Activated CD4-positive, alpha-beta T cell treated with anti-CD3 and anti-CD28 coated beads for 36 hours (primary cell): ENCODE measurements around the gene ERC2. TPM values are rescaled to one million over a fixed set of nuclear protein-coding genes. Genes with fewer than 3 reads are reported as not detected.
"Not testable (repeated sequence)": the region's sequence is repeated elsewhere in the genome, so short reads cannot be mapped to it uniquely, and the experiment has no call there.

ENCODE experiments used
- ATAC-seq: fragments of 200-7000 bp; cut with Tn5 transposase; one replicate; pipeline ENCODE4 v1.10.0; 2021; ENCODE audit warnings: mild to moderate bottlenecking, moderate library complexity
- CTCF ChIA-PET: fragments of 350-600 bp; sonication (Branson Sonifier 250); formaldehyde crosslinking; loops from one replicate; lab custom pipeline; 2021; ENCODE audit warnings: antibody characterized with exemption; lab: Charles Lee
- POLR2A ChIA-PET: fragments of 350-600 bp; sonication (Branson Sonifier 250); formaldehyde crosslinking; loops from one replicate; lab custom pipeline; 2021; ENCODE audit warnings: antibody characterized with exemption, inconsistent platforms; lab: Charles Lee
- DNase-seq: peaks from one replicate; pipeline ENCODE4 v3.0.0-alpha.2; 2020
- H3K27ac Mint-ChIP-seq: one replicate; pipeline ENCODE4 v1.8.0; 2021; ENCODE audit warnings: mixed read lengths
- H3K27me3 Mint-ChIP-seq: one replicate; pipeline ENCODE4 v1.8.0; 2021; ENCODE audit warnings: mixed read lengths
- H3K36me3 Mint-ChIP-seq: one replicate; pipeline ENCODE4 v1.8.0; 2021; ENCODE audit warnings: low read depth, mixed read lengths
- H3K4me1 Mint-ChIP-seq: one replicate; pipeline ENCODE4 v1.8.0; 2021; ENCODE audit warnings: mixed read lengths
- H3K4me3 Mint-ChIP-seq: one replicate; pipeline ENCODE4 v1.8.0; 2021; ENCODE audit warnings: mild to moderate bottlenecking, moderate library complexity, mixed read lengths
- H3K9me3 Mint-ChIP-seq: one replicate; pipeline ENCODE4 v1.8.0; 2021; ENCODE audit warnings: low read depth, mixed read lengths
- intact Hi-C, 2 experiments: fragments of 100-400 bp; cut with DNase I in 1 of 2; cut with micrococcal nuclease in 1 of 2; formaldehyde crosslinking; loops; one replicate each; pipeline versions ENCODE4 v1.14.2 to v1.15.1; 2022 to 2024; cut with DNase I, micrococcal nuclease
- total RNA-seq, 2 experiments: library from RNA; stranded (reverse); gene quantifications; one replicate each; pipeline ENCODE4 v1.2.3, GENCODE V29; 2021

ERC2 gene
- total RNA-seq, 2 experiments from 2014 or later, result not detected

- DNase-seq (no peak), ATAC-seq (no peak)
- no peaks in the 10 kb centered on the region for H3K4me1 Mint-ChIP-seq
- peaks cover 5% of the 10 kb centered on the region for H3K9me3 Mint-ChIP-seq
- ChIA-PET POLR2A (no interaction called here), CTCF (no interaction called here)
- intact Hi-C loops, result no loop called here
- no peaks in the 10 kb centered on the region for H3K27me3 Mint-ChIP-seq
- no peaks in the 10 kb centered on the region for H3K36me3 Mint-ChIP-seq
- H3K4me3 Mint-ChIP-seq, result no peak overlapping the region
- H3K27ac Mint-ChIP-seq, result no peak overlapping the region
Measured at GRCh38 chr3:55842204-55842603, 626.1 kb downstream of the ERC2 start.

- H3K4me1 Mint-ChIP-seq, H3K27me3 Mint-ChIP-seq, H3K9me3 Mint-ChIP-seq, DNase-seq, H3K36me3 Mint-ChIP-seq, H3K4me3 Mint-ChIP-seq, ATAC-seq, intact Hi-C loops, H3K27ac Mint-ChIP-seq, POLR2A ChIA-PET, CTCF ChIA-PET: not testable (repeated sequence)
Measured at GRCh38 chr3:55831876-55832275, 636.4 kb downstream of the ERC2 start.

GRCh38 chr3:55828712-55829111, 639.6 kb downstream of the ERC2 start:
- intact Hi-C loops, result no loop called here
- ChIA-PET CTCF (interaction anchor here (0.7 kb wide), 1 partner anchor 1861 kb away, joined by 3 read pairs; no protein-coding TSS in a partner anchor), POLR2A (no interaction called here)
- DNase-seq, result no peak
- no peaks in the 10 kb centered on the region for H3K4me1 Mint-ChIP-seq
- ATAC-seq, result no peak
- H3K4me3 Mint-ChIP-seq, result no peak overlapping the region
- H3K27ac Mint-ChIP-seq, result no peak overlapping the region
- no peaks in the 10 kb centered on the region for H3K27me3 Mint-ChIP-seq
- H3K9me3 Mint-ChIP-seq, result no peaks in the 10 kb centered on the region
- H3K36me3 Mint-ChIP-seq, result no peaks in the 10 kb centered on the region

GRCh38 chr3:55827786-55828185, 640.5 kb downstream of the ERC2 start:
- ChIA-PET POLR2A (no interaction called here), CTCF (interaction anchor here (0.5 kb wide), 1 partner anchor 661 kb away, joined by 4 read pairs; no protein-coding TSS in a partner anchor)
- Mint-ChIP-seq H3K4me3 (no peak overlapping the region), H3K27me3 (no peaks in the 10 kb centered on the region), H3K4me1 (no peaks in the 10 kb centered on the region), H3K36me3 (no peaks in the 10 kb centered on the region), H3K9me3 (no peaks in the 10 kb centered on the region), H3K27ac (no peak overlapping the region)
- DNase-seq (no peak), ATAC-seq (no peak)
- intact Hi-C loops, result no loop called here

- intact Hi-C loops, result no loop called here
- ATAC-seq (no peak), DNase-seq (no peak)
- H3K4me3 Mint-ChIP-seq, result no peak overlapping the region
- ChIA-PET CTCF (no interaction called here), POLR2A (no interaction called here)
- no peak overlapping the region for H3K27ac Mint-ChIP-seq
- H3K36me3 Mint-ChIP-seq, result no peaks in the 10 kb centered on the region
- H3K4me1 Mint-ChIP-seq, result no peaks in the 10 kb centered on the region
- H3K27me3 Mint-ChIP-seq, result no peaks in the 10 kb centered on the region
- no peaks in the 10 kb centered on the region for H3K9me3 Mint-ChIP-seq
Measured at GRCh38 chr3:55826731-55827496, 641.4 kb downstream of the ERC2 start.

GRCh38 chr3:55826097-55826496, 642.2 kb downstream of the ERC2 start:
- ChIA-PET CTCF (no interaction called here), POLR2A (no interaction called here)
- H3K4me3 Mint-ChIP-seq, result no peak overlapping the region
- no peaks in the 10 kb centered on the region for H3K9me3 Mint-ChIP-seq
- intact Hi-C loops, result no loop called here
- H3K4me1 Mint-ChIP-seq, result no peaks in the 10 kb centered on the region
- ATAC-seq (no peak), DNase-seq (no peak)
- no peaks in the 10 kb centered on the region for H3K27me3 Mint-ChIP-seq
- no peaks in the 10 kb centered on the region for H3K36me3 Mint-ChIP-seq
- H3K27ac Mint-ChIP-seq, result no peak overlapping the region

- CTCF ChIA-PET, result no interaction called here
Measured at GRCh38 chr3:55824406-55824805, 643.9 kb downstream of the ERC2 start.

GRCh38 chr3:55823829-55824228, 644.4 kb downstream of the ERC2 start:
- no peaks in the 10 kb centered on the region for H3K4me1 Mint-ChIP-seq
- H3K4me3 Mint-ChIP-seq, result no peak overlapping the region
- DNase-seq, result no peak
- H3K36me3 Mint-ChIP-seq, result no peaks in the 10 kb centered on the region
- no peaks in the 10 kb centered on the region for H3K27me3 Mint-ChIP-seq
- H3K27ac Mint-ChIP-seq, result no peak overlapping the region
- no peak for ATAC-seq
- intact Hi-C loops, result no loop called here
- ChIA-PET CTCF (no interaction called here), POLR2A (no interaction called here)
- no peaks in the 10 kb centered on the region for H3K9me3 Mint-ChIP-seq

More at GRCh38 chr3:55824406-55824805, 643.9 kb downstream of the ERC2 start:
- Mint-ChIP-seq H3K4me3 (no peak overlapping the region), H3K27me3 (no peaks in the 10 kb centered on the region), H3K9me3 (no peaks in the 10 kb centered on the region), H3K27ac (no peak overlapping the region), H3K4me1 (no peaks in the 10 kb centered on the region), H3K36me3 (no peaks in the 10 kb centered on the region)
- POLR2A ChIA-PET, result no interaction called here
- intact Hi-C loops, result no loop called here
- no peak for DNase-seq
- no peak for ATAC-seq

GRCh38 chr3:55823001-55823400, 645.3 kb downstream of the ERC2 start:
- DNase-seq (no peak), ATAC-seq (no peak)
- ChIA-PET CTCF (no interaction called here), POLR2A (no interaction called here)
- H3K4me1 Mint-ChIP-seq, result no peaks in the 10 kb centered on the region
- no peak overlapping the region for H3K4me3 Mint-ChIP-seq
- no peak overlapping the region for H3K27ac Mint-ChIP-seq
- no peaks in the 10 kb centered on the region for H3K9me3 Mint-ChIP-seq
- H3K27me3 Mint-ChIP-seq, result no peaks in the 10 kb centered on the region
- intact Hi-C loops, result no loop called here
- H3K36me3 Mint-ChIP-seq, result no peaks in the 10 kb centered on the region

- Mint-ChIP-seq H3K27ac (no peak overlapping the region), H3K4me3 (no peak overlapping the region), H3K36me3 (no peaks in the 10 kb centered on the region), H3K9me3 (no peaks in the 10 kb centered on the region), H3K27me3 (no peaks in the 10 kb centered on the region), H3K4me1 (no peaks in the 10 kb centered on the region)
- CTCF ChIA-PET, result no interaction called here
- intact Hi-C loops, result no loop called here
- POLR2A ChIA-PET, result no interaction called here
- DNase-seq (no peak), ATAC-seq (no peak)
Measured at GRCh38 chr3:55819005-55819404, 649.3 kb downstream of the ERC2 start.

GRCh38 chr3:55818485-55818884, 649.8 kb downstream of the ERC2 start:
- CTCF ChIA-PET, result no interaction called here
- DNase-seq, result no peak
- POLR2A ChIA-PET, result no interaction called here
- H3K4me3 Mint-ChIP-seq, result no peak overlapping the region
- intact Hi-C loops, result no loop called here
- H3K27me3 Mint-ChIP-seq, result no peaks in the 10 kb centered on the region
- ATAC-seq, result no peak
- no peaks in the 10 kb centered on the region for H3K4me1 Mint-ChIP-seq
- H3K36me3 Mint-ChIP-seq, result no peaks in the 10 kb centered on the region
- H3K9me3 Mint-ChIP-seq, result no peaks in the 10 kb centered on the region
- no peak overlapping the region for H3K27ac Mint-ChIP-seq

- H3K9me3 Mint-ChIP-seq, result no peaks in the 10 kb centered on the region
- no peak overlapping the region for H3K27ac Mint-ChIP-seq
- POLR2A ChIA-PET, result no interaction called here
- DNase-seq (no peak), ATAC-seq (no peak)
- H3K4me1 Mint-ChIP-seq, result no peaks in the 10 kb centered on the region
- intact Hi-C loops, result no loop called here
- H3K36me3 Mint-ChIP-seq, result no peaks in the 10 kb centered on the region
- no peak overlapping the region for H3K4me3 Mint-ChIP-seq
- H3K27me3 Mint-ChIP-seq, result peaks cover 2% of the 10 kb centered on the region
- CTCF ChIA-PET, result no interaction called here
Measured at GRCh38 chr3:55816794-55817576, 651.3 kb downstream of the ERC2 start.
